GM18951 (cell line): Measurements from ENCODE around the gene PLXDC1.

Source experiments
- POLR2A ChIP-seq: IDR thresholded peaks from 4 replicates; pipeline ENCODE4 v1.6.1; 2011; ENCODE audit warnings: mild to moderate bottlenecking; ENCODE audit not compliant: insufficient read length, insufficient read depth; ENCODE audit errors: extremely low read depth
- in situ Hi-C: fragments of 300-500 bp; cut with MboI; formaldehyde crosslinking; loops from one replicate; pipeline ENCODE4 v1.12.0; 2022; ENCODE audit warnings: low sequenced_read_pairs, mixed read lengths, inconsistent platforms; ENCODE audit not compliant: unreplicated experiment

Gene PLXDC1

DNA sequence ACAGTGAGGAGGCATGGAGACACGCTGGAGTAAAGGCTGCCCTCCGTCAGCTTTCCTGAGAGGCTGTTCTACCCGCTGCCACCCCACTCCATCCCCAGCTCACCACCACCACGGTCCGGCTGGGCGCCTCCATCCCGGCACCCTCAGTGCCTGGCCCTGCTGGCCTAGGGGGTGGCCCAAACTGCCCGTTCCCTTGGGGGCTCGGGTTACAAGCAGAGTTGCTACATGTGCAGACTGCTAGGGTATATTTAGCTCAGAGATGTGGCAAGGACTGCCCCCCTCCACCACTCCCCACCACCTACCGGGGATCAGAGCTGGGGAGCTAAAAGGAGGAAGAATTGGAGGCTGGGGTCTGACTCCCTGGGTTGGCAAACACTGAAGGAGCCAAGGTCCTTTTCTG lies 41.9 kb upstream of the PLXDC1 start:
- in situ Hi-C loops = no loop called here
- TF ChIP-seq POLR2A = no peak

DNA sequence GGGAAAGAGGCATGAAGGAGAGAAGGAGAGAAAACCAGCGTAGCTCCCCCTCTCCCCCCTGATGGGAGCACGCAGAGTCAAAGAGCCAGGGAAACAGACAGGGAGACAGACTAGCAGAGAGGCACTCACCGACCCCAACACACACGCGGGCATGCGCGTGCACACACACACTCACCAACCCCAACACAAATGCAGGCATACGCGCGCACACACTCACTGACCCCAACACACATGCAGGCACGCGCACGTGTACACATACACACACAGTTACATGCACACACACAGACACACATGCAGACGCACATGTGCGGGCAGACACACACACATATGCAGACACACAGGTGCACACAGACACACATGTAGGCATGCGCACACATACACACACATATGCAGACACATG lies 41.5 kb upstream of the PLXDC1 start:
- TF ChIP-seq POLR2A = no peak
- in situ Hi-C loops = no loop called here

DNA sequence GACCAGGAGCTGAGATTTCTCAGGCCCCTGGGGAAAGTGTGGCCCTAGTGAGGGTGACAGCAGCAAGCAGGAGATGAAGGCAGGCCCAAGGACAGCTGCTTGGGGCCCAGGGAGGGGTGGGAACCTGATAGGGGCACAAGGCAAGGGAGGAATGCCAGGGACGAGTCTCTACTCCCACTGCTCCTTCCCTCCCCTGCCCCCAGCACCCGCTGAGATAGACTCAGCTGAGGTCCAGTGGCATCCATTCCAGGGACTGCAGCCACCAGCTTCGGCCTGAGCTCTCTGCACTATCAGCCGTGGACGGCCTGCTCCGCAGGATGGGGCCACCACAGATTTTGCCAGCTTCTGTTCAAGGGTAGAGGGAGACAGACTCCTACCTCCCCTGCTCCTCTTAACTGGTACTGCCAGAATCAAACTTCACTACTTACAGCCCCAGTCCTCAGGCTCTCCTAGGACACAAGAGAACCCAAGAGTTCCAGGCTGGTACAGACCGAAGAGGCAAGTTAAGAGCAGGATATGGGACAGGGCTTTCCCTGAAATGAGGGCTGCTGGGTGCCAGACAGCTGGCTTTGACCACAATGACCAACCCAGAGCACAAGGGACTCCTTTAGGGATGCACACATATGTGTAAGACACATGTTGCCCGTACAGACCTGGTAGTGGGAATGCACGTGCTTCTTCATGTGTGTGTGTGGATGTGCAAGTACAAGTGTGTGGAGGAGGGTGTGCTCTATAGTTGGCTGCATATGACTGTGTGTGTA lies 40.5 kb upstream of the PLXDC1 start:
- in situ Hi-C loops = no loop called here

DNA sequence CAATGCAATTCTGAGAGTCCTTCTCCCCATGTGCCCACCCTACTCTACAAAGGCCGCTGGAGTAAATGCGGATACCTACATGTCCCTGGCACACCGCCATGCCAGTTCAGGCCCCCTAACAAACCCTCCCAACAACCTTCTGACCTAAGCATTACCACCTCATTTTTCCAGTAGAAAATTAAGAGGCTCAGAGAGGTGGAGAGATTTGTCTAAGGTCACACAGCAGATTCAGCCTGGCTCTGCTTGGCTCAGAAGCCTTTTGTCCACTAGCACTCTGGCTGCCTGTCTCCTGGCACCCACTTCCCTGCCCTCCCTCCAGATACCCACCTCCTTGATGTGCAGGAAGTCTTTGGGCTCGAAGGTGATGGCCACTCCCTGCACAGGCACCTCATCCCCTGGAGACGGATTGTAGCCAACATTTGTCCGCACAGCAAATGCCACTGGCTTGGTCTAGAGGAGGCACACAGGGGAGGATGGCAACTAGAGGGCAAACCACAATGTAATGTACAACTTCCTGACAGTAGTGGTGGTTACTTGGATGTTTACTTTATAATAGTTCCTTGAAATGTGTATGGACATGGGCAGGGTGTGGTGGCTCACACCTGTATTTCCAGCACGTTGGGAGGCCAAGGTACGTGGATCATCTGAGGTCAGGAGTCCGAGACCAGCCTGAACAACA lies 35.9 kb upstream of the PLXDC1 start:
- in situ Hi-C loops = no loop called here
- no peak for TF ChIP-seq POLR2A

More for the DNA sequence above, 40.5 kb upstream of the PLXDC1 start:
- no peak for TF ChIP-seq POLR2A

DNA sequence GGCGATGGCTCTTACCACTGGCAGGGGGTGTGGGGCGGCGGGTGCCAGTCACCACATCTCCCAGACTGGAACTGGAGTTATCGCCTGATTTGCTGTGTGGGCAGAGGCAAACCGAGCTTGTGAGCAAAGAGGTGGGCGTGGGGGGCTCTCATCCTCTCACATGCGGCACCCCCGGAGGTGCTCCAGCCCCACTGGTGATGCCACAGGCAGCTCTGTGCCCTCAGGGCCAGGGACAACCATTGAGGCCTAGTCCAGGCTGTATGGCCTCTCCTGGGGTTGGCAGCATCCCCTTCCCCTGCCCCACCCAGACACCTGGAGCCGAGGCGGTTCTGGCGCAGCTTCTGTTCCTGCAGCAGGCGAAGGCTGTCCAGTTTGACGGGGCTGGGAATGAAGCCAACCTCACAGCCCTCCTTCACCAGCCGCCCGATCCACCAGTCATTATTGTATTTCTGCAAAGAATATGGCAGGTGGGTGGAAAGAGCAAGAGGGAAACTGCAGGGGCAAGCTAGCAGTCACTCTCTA lies 35.1 kb upstream of the PLXDC1 start:
- no peak for TF ChIP-seq POLR2A
- in situ Hi-C loops = no loop called here

DNA sequence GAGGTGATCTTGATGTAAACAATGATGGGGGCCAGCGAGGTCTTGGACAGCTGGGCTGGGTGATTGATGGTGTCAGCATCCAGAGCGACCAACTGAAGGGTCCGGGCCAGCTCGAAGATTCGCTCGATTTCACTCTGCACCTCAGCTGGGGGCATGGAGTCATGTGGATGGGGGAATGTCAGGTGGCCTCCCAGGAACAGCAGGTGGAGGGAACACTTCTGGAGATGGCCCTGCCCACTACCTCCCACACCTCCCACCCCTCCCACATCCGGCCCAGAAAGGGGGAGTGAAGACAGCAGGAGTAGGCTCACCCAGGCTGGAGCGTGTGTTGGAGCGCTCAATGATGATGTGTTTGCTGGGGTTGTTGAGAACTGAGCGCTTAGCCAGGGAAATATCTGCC lies 32.3 kb upstream of the PLXDC1 start:
- TF ChIP-seq POLR2A = no peak
- in situ Hi-C loops = no loop called here

DNA sequence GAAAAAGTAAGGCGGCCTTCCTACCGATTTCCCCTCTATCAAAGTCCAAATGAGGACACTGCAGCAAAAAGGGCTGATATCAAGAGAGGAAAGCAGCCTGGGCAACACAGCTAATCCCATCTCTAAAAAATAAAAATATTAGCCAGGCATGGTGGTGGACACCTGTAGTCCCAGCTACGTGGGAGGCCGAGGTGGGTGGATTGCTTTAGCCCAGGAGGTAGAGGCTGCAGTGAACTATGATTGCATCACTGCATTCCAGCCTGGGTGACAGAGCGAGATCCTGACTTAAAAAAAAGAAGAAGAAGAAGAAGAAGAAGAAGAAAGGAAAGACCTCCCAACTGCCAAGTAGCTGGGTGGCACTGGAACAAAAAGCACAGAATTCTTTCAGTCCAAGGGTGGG lies 31.6 kb upstream of the PLXDC1 start:
- in situ Hi-C loops = no loop called here
- no peak for TF ChIP-seq POLR2A

DNA sequence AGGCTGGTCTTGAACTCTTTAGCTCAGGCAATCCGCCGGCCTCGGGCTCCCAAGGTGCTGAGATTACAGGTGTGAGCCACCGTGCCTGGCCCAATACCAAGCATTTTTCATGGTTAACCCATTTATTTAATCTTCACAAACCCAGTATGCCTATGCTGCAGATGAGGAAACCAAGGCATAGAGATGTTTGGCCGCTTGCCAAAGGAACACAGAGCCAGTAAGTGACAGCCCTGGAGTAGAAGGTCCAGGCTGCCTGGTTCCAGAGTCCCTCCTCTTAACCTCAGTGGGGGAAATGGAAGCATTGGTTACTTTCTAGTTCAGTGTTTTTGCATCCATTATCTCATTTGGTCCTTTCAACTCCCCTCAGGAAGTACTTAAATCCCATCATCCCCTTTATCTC lies 29.9 kb upstream of the PLXDC1 start:
- in situ Hi-C loops = no loop called here
- no peak for TF ChIP-seq POLR2A

DNA sequence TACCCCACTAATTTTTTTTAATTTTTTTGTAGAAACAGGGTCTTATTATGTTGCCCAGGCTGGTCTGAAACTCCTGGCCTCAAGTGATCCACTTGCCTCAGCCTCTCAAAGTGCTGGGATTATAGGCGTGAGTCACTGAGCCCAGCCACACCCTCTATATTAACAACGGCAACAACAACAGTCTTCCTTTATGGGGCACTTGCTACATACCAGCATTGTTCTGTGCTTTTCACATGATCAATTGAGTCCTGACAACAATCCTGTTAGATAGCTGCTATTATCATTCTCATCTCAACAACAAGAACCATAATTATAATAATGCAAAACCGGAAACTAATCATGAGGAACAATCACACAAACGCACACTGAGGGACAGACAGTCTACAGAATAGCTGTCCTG lies 27.1 kb upstream of the PLXDC1 start:
- TF ChIP-seq POLR2A = no peak
- in situ Hi-C loops = no loop called here

DNA sequence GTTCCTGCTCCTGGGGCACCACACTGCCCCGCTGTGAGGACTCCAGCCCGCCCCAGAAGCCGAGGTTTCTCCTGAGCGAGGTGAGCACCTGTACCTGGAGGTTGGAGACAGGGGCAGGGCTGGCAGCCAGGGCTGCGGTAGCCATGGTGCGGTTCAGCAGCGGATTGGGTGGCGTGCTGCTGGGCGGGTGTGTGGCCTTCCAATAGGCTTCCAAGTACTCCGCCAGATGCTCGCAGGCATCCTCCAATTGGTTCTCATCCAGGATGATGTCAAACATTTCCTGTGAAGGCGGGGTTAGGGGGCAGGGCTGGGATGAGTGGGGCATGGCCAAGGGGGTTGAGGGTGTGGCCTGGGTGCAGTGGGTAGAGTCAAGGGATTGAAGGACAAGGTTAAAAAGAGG lies 25.8 kb upstream of the PLXDC1 start:
- TF ChIP-seq POLR2A = no peak
- in situ Hi-C loops = no loop called here

DNA sequence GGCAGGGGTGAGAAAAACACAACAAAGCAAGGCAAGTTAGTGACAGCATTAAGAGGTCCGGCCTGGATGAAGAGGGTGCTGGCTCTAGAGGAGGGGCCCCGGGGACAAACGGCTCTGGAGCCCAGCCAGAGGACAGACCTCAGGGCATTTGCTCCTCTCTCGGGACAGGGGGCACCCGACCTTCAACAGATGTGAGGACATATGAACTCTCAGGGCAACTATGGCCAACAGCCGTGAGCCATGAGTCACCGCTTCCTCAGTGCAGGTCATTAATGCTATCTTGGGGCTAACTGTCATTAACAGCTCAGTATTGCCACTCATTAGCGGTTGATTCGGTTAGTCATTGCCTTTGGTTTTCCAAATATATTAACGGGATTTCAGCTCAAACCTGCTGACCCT lies 24.3 kb upstream of the PLXDC1 start:
- TF ChIP-seq POLR2A = no peak
- in situ Hi-C loops = no loop called here

DNA sequence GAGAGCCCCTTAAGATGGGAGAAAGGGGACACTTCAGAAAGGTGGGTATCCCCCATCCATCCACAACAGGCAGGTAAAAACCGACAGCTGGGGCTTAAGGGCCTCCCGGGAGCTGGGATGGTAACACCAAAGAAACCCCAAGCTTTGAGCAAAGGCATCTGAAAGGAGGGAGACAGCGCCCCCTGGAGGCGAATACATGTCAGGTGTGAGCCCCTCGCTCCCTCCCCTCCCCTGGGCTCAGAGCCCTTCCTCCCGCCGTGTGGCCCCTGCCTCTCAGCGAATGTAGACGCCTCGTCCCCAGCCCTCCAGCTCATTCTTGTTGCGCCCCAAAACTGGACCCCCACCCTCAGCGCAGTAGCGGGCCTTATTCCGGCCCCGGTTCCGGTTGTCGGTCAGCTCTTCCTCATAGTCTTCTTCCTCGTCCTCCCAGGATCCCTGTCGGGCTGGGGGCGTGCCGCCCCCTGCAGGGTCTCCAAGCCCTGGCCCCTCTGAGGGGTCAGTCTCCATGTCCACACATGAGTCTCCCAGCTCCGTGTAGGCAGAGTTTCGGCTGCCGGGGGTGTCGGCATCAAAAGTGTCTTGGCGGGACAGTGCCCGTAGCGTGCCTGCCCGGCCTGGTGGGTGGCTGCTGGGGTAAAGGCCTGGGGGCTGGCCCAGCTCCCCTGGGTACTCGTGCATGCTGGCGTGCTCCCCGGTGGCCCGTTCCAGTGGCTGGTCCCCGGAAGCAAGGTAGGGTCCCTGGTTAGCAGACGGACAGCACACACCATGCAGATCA lies 23.7 kb upstream of the PLXDC1 start:
- no peak for TF ChIP-seq POLR2A
- in situ Hi-C loops = no loop called here

DNA sequence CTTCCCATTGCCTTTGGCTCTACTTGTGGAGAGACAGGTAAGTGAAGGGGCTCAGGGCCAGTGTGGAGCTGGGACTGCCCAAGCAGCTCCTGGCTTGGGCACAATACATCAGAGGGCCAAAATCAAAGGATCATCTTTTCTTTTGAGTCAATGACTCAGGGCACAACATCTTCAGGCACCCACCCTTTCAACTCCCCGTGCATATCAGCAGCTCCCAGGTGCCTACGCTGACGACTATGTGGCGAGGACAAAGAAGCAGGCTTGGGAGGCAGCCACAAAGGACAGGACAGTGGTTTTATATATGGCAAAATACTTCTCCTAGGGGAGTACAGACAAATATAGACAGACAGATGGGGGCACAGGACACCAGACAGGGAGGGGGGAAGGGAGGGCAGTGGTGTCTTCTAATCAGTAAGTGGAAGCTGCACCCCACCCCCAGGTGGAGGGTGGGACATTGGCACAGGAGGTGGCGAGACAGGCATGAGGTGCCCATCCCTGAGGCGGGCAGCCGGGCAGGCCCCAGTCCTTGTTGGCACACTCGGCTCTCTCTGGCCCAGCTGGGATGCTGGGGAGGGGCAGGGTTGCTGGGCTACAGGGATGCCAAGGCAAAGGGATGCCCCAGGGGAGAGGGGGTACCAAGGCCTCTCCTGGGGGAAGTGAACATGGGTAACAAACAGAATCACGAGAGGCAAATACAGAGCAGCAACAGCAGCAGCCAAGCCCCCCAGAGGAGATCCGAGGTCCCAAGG lies 22.3 kb upstream of the PLXDC1 start:
- no peak for TF ChIP-seq POLR2A
- in situ Hi-C loops = no loop called here
